T-helper 17 cell (primary cell): ENCODE measurements around the gene MTA3. TPM values are rescaled to one million over a fixed set of nuclear protein-coding genes. Genes with fewer than 3 reads are reported as not detected.
A peak's percentile ranks its signal among the peaks of the same experiment; 100 is the strongest.
"Not testable (repeated sequence)": the region's sequence is repeated elsewhere in the genome, so short reads cannot be mapped to it uniquely, and the experiment has no call there.

Experiments
- ATAC-seq: fragments of 150-1000 bp; cut with Tn5 transposase; 2 replicates; pipeline ENCODE4 v1.10.0; 2021; ENCODE audit warnings: mild to moderate bottlenecking, moderate library complexity
- DNase-seq, 3 donors: peaks; one replicate each; pipeline versions ENCODE4 v3.0.0 to v3.0.0-alpha.2; 2020 to 2021
- H3K9me3 ChIP-seq: one replicate; pipeline ENCODE4 v1.7.0; 2013; ENCODE audit warnings: low read length, mild to moderate bottlenecking; ENCODE audit not compliant: control insufficient read depth, poor library complexity, severe bottlenecking
- H3K27ac Mint-ChIP-seq: one replicate; pipeline ENCODE4 v1.8.0; 2022; ENCODE audit warnings: mild to moderate bottlenecking, moderate library complexity, mixed read lengths
- H3K27me3 Mint-ChIP-seq: one replicate; pipeline ENCODE4 v1.8.0; 2022; ENCODE audit warnings: mixed read lengths
- H3K36me3 Mint-ChIP-seq: one replicate; pipeline ENCODE4 v1.8.0; 2022; ENCODE audit warnings: low read depth, mixed read lengths
- H3K4me1 Mint-ChIP-seq: one replicate; pipeline ENCODE4 v1.8.0; 2022; ENCODE audit warnings: mild to moderate bottlenecking, mixed read lengths
- H3K4me3 Mint-ChIP-seq: one replicate; pipeline ENCODE4 v1.8.0; 2022; ENCODE audit warnings: mild to moderate bottlenecking, moderate library complexity, mixed read lengths
- total RNA-seq, 4 donors: library from RNA in 2 of 4; stranded (reverse) in 2 of 4; gene quantifications; one replicate each; pipeline ENCODE4 v1.2.3 and lab custom pipeline; 2022 to 2026

MTA3 gene
- total RNA-seq, 2 donors from 2014 or later: 19.0 to 25.2 TPM

DNA sequence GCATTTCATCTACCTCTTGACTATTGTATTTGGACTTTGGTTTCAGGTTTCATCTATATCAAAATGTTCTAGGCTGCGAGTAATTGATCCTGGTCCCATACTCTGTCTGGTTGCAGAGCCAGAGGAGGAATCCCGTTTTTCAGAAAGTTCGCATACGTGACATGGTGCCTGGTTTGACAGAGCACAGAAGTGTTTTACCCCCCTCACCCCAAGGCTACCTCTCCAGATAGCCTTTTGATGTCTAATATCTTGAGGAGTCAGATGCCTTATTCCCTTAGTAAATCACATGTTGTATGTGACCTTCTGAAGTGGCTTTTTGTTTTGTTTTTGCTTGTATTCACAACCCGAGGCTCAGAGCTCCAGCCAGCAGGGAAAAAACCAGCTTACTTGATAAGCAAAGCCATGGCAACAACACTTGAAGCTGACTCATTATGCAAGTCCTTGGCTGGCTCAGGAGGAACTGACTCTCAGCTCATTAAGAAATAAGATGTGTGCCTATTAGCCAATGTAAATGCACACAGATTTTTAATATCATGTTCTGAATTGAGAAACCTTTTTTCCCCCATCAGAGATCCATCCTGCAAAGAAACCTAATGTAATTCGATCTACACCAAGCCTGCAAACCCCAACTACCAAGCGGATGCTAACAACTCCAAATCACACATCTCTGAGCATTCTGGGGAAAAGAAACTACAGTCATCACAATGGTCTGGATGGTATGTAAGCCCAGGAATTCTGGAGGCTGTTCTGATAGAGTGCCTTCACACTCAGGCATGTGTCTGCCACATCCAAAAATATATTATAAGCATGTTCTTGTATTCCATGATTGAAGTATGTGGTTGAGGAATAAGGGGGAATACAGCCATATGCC is 154.1 kb downstream of the MTA3 start:
- peaks cover 3% of the 10 kb centered on the region for H3K4me1 Mint-ChIP-seq
- no peaks in the 10 kb centered on the region for H3K36me3 Mint-ChIP-seq
- H3K9me3 ChIP-seq: no peaks in the 10 kb centered on the region
- no peak overlapping the region for H3K4me3 Mint-ChIP-seq
- ATAC-seq (peak; percentile 33), DNase-seq (no peak)
- H3K27me3 Mint-ChIP-seq: no peaks in the 10 kb centered on the region
- no peak overlapping the region for H3K27ac Mint-ChIP-seq

DNA sequence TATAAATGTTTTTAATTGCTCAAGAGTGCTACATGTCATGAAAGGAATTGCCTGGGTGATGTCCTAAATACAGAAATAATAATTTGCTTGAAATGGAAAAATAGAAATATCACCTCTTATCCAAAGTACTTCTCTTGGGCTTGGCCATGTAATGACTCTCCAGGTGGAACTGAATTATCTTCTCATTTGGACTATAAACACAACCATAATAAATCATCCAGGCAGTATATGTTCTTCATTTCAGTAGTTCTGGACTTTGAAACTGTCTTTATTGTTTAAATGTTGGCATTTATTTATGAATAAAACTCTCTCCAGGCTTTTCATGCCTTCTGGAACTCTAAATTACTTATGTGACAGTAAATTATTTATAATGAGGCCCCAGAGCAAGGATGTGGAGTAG is 155.0 kb downstream of the MTA3 start:
- Mint-ChIP-seq H3K27me3 (no peaks in the 10 kb centered on the region), H3K4me1 (peaks cover 3% of the 10 kb centered on the region), H3K27ac (no peak overlapping the region), H3K4me3 (no peak overlapping the region), H3K36me3 (no peaks in the 10 kb centered on the region)
- no peaks in the 10 kb centered on the region for H3K9me3 ChIP-seq
- no peak for ATAC-seq
- no peak for DNase-seq

DNA sequence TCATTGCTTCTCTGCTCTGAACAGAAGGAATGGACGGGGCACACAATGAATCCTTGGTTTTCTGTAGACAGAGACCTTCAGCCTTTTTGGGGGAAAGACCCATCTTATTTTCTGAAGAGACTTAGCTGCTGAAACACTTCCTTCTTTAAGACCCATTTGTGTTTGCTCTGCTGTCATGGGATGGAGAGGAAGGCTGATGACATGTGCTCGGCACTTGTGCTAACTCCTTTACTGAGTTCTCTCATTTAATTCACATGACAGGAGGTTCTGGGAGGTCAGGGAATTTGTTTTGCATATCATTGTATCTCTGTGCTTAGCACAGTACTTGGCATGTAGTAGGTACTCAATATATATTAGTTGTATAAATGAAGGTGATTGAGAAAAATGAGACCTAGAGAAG is 156.5 kb downstream of the MTA3 start:
- no peaks in the 10 kb centered on the region for H3K9me3 ChIP-seq
- no peak overlapping the region for H3K4me3 Mint-ChIP-seq
- no peaks in the 10 kb centered on the region for H3K27me3 Mint-ChIP-seq
- no peak overlapping the region for H3K27ac Mint-ChIP-seq
- H3K36me3 Mint-ChIP-seq: peaks cover 2% of the 10 kb centered on the region
- ATAC-seq: no peak
- H3K4me1 Mint-ChIP-seq: peaks cover 3% of the 10 kb centered on the region
- DNase-seq: no peak

DNA sequence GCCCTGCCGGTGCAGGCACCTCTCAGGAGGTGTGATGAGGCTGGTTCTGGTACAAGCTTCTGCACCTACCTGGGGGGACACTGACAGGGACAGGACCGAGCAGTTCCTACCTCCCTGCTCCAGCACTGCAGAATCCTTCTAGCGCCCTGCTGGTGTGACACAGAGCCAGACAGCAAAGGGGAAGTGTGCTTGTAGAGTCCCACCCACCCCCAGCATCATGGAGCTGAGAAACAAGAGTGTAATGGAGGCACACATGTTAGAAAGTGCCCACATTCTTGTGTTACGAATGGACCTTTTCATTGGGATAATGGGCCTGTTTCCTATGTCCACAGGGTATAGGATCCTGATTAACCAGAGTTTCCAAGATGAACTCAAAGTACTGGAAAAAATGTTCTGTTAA is 157.2 kb downstream of the MTA3 start:
- no peak for ATAC-seq
- H3K27me3 Mint-ChIP-seq: no peaks in the 10 kb centered on the region
- H3K4me1 Mint-ChIP-seq: peaks cover 3% of the 10 kb centered on the region
- no peak for DNase-seq
- H3K9me3 ChIP-seq: no peaks in the 10 kb centered on the region
- H3K4me3 Mint-ChIP-seq: no peak overlapping the region
- no peak overlapping the region for H3K27ac Mint-ChIP-seq
- H3K36me3 Mint-ChIP-seq: peaks cover 2% of the 10 kb centered on the region

DNA sequence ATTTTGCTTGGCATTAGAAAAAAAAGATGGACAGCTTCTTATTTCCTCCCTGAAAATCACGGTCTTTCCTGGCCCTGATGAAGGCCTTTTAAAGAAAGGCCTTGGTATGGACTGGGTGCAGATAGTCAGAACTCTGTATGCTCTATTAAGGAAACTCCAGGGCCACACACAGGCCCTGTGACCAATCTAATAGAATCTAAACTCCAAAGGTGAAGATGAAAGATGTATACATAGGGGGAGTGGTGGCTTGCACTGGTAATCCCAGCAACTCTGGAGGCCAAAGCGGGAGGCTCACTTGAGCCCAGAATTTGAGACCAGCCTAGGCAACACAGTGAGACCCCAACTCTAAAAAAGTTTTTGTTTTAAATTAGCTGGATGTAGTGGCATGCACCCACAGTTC is 158.2 kb downstream of the MTA3 start:
- no peak overlapping the region for H3K4me3 Mint-ChIP-seq
- H3K36me3 Mint-ChIP-seq: peaks cover 10% of the 10 kb centered on the region
- H3K27me3 Mint-ChIP-seq: no peaks in the 10 kb centered on the region
- H3K27ac Mint-ChIP-seq: no peak overlapping the region
- DNase-seq: no peak
- H3K4me1 Mint-ChIP-seq: peaks cover 3% of the 10 kb centered on the region
- H3K9me3 ChIP-seq: no peaks in the 10 kb centered on the region
- ATAC-seq: no peak

DNA sequence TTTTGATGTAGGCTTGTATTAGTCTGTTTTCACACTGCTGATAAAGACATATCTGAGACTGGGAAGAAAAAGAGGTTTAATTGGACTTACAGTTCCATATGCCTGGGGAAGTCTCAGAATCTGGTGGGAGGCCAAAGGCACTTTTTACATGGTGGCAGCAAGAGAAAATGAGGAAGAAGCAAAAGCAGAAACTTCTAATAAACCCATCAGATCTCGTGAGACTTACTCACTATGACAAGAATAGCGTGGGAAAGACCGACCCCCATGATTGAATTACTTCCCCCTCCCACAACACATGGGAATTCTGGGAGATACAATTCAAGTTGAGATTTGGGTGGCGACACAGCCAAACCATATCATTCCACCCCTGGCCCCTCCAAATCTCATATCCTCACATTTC is 162.9 kb downstream of the MTA3 start:
- not testable (repeated sequence) for ATAC-seq
- H3K36me3 Mint-ChIP-seq: peaks cover 19% of the 10 kb centered on the region

DNA sequence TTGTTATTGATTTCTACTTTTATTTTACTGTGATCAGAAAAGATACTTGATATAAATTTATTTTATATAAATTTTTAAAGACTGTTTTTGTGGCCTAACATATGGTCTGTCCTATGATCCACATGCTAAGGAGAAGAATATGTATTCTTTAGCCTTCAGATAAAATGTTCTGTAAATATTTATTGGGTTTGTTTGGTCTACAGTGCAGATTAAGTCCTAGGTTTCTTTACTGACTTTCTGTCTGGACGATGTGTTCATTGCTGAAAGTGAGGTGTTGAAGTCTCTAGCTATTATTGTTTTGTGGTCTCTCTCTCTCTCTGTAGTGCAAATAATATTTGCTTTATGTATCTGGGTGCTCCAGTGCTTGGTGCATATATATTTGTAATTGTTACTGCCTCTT is 165.4 kb downstream of the MTA3 start:
- H3K9me3 ChIP-seq: peaks cover 3% of the 10 kb centered on the region
- no peak overlapping the region for H3K4me3 Mint-ChIP-seq
- ATAC-seq (no peak), DNase-seq (no peak)
- no peaks in the 10 kb centered on the region for H3K27me3 Mint-ChIP-seq
- H3K4me1 Mint-ChIP-seq: no peaks in the 10 kb centered on the region
- H3K27ac Mint-ChIP-seq: no peak overlapping the region
- peaks cover 16% of the 10 kb centered on the region for H3K36me3 Mint-ChIP-seq

More for the DNA sequence above, 162.9 kb downstream of the MTA3 start:
- not testable (repeated sequence) for H3K27ac Mint-ChIP-seq, DNase-seq, H3K9me3 ChIP-seq, H3K4me3 Mint-ChIP-seq, H3K27me3 Mint-ChIP-seq, H3K4me1 Mint-ChIP-seq

DNA sequence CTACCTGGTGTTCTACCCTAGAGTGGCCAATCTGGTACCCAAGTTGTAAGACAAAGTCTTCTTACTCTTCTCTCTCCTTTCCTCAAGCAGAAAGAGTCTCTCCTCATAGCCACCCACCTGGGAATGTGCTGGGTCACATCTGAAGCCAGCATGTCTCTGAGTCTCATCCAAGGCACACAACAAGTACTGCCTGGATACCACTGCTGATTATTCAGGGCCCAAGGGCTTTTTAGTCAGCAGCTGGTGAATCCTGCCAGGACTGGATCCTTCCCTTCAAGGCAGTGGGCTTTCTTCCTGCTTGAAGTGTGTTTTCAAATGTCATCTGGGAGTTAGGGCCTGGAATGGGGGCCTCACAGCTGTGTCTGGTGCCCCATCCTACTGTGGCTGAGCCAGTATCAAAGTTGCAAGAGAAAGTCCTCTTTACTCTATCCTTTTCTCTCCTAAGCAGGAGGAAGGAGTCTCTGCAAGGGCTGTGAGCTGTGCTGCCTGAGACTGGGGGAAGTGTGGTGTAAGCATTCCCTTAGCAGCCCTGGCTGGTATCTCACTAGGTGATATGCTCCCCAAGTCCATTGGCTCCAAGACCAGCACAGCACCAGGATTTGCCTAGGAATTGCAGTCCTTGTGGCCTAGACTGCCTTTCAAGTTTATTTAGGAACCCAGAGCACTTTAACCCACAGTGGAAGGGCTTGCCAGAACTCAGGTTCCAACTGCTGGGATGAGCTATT is 168.3 kb downstream of the MTA3 start:
- H3K9me3 ChIP-seq: peaks cover 3% of the 10 kb centered on the region
- Mint-ChIP-seq H3K27ac (no peak overlapping the region), H3K27me3 (no peaks in the 10 kb centered on the region), H3K4me1 (peaks cover 5% of the 10 kb centered on the region), H3K4me3 (no peak overlapping the region), H3K36me3 (peaks cover 11% of the 10 kb centered on the region)
- DNase-seq: no peak
- ATAC-seq: no peak

DNA sequence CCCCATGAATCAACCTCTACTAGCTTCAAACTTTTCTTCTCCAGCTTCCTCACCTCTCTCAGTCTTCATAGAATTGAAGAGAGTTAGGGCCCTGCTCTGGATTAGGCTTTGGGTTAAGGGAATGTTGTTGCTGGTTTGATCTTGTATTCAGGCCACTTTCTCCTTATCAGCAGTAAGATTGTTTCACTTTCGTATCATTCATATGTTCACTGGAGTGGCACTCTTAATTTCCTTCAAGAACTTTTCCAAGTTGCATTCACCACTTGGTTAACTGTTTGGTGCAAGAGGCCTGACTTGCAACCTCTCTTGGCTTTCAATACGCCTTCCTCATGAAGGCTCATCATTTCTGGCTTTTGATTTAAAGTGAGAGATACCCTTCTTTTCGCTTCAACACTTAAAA is 172.7 kb downstream of the MTA3 start:
- H3K27ac Mint-ChIP-seq: no peak overlapping the region
- no peaks in the 10 kb centered on the region for H3K9me3 ChIP-seq
- DNase-seq (no peak), ATAC-seq (no peak)
- peaks cover 7% of the 10 kb centered on the region for H3K4me1 Mint-ChIP-seq
- no peaks in the 10 kb centered on the region for H3K27me3 Mint-ChIP-seq
- H3K4me3 Mint-ChIP-seq: no peak overlapping the region
- peaks cover 3% of the 10 kb centered on the region for H3K36me3 Mint-ChIP-seq

DNA sequence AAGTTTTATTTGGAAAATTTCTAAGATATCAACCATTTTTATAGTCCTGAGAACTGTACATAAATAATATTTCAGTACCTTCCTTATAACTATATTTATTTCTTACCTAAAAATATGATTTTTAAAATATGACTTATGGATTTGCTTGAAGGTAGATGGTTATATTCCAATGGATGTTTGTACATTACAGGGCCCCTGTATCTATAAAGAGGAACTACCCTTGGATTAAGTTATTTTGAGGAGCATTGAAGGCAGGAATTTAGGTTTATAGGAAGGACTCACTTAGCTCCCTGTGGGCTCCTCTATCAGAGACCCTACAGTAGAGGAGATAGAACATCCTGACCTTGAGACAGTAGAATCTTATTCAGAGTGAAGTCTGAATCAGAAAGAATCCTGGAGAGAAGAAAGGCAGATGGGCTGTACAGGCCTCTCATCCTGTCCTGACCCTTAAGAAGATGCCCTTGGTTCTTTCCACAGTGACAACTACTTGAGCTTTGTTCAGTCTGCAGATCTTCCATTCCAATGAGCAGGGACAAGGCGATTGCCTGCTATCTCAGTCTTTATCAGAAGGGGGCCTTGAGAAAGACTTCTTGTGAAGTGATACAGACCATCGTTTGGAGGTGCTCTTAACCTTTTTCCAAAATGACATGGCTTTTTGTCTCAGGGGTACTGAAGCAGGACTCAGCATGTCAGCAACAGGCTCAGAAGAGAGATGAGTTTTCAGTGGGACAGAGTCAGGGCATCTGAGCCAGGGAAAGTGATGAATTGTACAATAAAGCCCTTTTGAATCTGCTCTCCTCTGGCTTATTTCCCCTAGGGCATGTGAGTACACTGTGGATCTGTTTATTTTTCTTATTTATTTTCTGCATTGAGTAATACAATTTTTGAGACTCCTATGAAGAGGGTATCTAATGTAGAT is 174.6 kb downstream of the MTA3 start:
- H3K27me3 Mint-ChIP-seq: no peaks in the 10 kb centered on the region
- DNase-seq (no peak), ATAC-seq (no peak)
- H3K4me3 Mint-ChIP-seq: no peak overlapping the region
- peaks cover 7% of the 10 kb centered on the region for H3K4me1 Mint-ChIP-seq
- no peaks in the 10 kb centered on the region for H3K9me3 ChIP-seq
- H3K27ac Mint-ChIP-seq: no peak overlapping the region
- peaks cover 3% of the 10 kb centered on the region for H3K36me3 Mint-ChIP-seq

DNA sequence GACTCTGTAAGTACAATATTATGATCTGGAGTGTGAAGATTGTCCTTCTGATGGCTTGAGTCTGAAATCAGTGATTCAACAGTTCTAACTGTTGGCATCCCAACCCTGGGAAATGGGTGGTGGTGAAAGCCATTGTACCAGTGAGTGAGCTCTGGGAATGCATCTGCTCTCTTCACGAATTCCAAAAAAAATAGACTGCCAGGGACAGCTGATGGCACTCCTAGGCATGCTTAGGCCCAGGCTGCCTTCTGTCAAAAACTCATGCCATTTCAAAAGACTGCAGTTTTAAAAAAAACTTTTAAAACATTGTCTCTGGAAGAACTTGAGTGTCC is 175.2 kb downstream of the MTA3 start:
- Mint-ChIP-seq H3K36me3 (peaks cover 3% of the 10 kb centered on the region), H3K27me3 (no peaks in the 10 kb centered on the region), H3K27ac (no peak overlapping the region), H3K4me3 (no peak overlapping the region), H3K4me1 (peaks cover 7% of the 10 kb centered on the region)
- DNase-seq: no peak
- no peaks in the 10 kb centered on the region for H3K9me3 ChIP-seq
- ATAC-seq: no peak

DNA sequence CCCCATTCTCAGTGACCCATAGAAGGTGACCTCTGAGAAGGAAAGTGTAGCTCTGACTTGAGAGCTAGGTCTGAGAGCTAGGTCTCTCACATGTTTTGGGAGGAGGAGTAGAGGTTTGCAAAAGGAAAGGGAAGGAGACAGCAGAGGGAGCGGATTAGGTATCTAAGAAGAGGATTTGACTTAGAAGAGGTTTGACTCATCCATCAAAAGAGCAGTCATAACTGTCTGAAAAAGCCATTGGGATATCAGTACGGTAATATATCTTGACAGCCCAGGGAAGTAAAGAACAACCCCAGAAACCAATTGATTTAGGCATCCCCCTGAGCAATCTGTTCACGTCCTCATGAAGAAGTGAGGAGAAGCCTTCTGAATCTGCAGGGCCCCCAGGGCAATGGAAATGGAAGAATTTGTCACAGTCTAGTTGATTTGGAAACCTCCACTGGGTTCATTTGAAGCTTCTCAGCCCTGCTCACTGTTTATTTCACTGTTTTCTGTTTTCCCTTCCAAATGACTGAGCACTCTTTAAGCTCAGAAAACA is 176.2 kb downstream of the MTA3 start:
- no peaks in the 10 kb centered on the region for H3K9me3 ChIP-seq
- peaks cover 10% of the 10 kb centered on the region for H3K4me1 Mint-ChIP-seq
- DNase-seq (no peak), ATAC-seq (no peak)
- H3K27me3 Mint-ChIP-seq: no peaks in the 10 kb centered on the region
- H3K27ac Mint-ChIP-seq: no peak overlapping the region
- peaks cover 2% of the 10 kb centered on the region for H3K36me3 Mint-ChIP-seq
- no peak overlapping the region for H3K4me3 Mint-ChIP-seq

DNA sequence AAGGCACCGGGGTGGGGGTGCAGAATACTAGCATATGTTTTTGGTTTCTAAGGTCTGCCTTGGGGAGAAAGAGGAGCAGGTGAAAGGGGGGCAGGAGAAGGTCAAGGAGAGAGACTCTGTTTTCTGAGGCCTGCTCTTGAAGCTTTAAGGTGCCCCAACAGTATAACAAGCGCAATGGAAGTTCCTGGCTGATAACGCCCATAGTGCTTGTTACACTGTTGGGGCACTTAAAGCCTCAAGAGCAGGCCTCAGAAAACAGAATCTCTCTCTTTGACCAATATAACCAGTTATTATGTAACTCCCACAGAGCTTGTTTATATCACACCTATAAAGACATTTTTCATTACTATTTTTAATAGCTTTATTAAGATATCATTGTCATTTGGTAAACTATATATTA is 179.0 kb downstream of the MTA3 start:
- ATAC-seq (no peak), DNase-seq (no peak)
- H3K9me3 ChIP-seq: no peaks in the 10 kb centered on the region
- Mint-ChIP-seq H3K36me3 (peaks cover 8% of the 10 kb centered on the region), H3K4me3 (no peak overlapping the region), H3K27me3 (no peaks in the 10 kb centered on the region), H3K27ac (no peak overlapping the region), H3K4me1 (peaks cover 18% of the 10 kb centered on the region)
